Measurements from ENCODE around the gene DHRSX. TPM values are rescaled to one million over a fixed set of nuclear protein-coding genes. Genes with fewer than 3 reads are reported as not detected.

The DHRSX gene, protein sequence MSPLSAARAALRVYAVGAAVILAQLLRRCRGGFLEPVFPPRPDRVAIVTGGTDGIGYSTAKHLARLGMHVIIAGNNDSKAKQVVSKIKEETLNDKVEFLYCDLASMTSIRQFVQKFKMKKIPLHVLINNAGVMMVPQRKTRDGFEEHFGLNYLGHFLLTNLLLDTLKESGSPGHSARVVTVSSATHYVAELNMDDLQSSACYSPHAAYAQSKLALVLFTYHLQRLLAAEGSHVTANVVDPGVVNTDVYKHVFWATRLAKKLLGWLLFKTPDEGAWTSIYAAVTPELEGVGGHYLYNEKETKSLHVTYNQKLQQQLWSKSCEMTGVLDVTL
- total RNA-seq = 10 to 100 TPM; 12.1 to 17.5 TPM
- polyA plus RNA-seq = 10 to 100 TPM; 15.5 to 23.5 TPM

DNA sequence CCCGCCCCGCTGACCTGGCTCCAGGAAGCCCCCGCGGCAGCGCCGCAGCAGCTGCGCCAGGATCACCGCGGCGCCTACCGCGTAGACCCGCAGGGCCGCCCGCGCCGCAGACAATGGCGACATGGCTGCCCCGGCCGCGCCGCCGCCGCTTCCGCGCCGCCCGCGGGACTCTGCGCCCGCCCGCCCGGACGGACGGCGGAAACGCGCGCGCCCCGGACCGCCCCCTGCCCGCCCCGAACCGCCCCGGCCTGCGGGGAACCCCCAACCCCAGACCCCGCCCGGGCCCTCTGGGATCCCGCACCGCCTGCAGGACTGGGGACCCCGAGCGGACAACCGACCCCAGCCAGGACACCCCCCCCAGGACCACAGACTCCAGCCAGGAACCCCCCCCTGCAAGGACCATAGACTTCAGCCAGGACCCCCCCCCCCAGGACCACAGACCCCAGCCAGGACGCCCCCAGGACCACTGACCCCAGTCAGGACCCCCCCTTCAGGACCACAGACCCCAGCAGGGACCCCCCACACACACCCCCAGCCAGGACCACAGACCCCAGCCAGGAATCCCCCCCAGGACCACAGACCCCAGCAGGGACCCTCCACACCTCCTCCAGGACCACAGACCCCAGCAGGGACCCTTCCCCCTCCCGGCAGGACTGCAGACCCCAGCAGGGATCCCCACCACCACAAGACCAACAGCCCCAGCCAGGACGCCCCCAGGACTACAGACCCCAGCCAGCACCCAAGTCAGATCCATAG lies at the start of gene DHRSX, which contains the start of gene ZBED1:
TSS of gene DHRSX (minus strand) at position 174 of the 756 bp plus-strand sequence. CDS start at position 123, 51 bp downstream.
TSS of gene ZBED1 (minus strand) at position 174 of the 756 bp plus-strand sequence. CDS start 10,257 bp downstream, outside the sequence.
- Mint-ChIP-seq H3K9me3 (no peaks in the 10 kb centered on the region), H3K27me3 (no peaks in the 10 kb centered on the region), H3K36me3 (peaks cover 0 to 1% of the 10 kb centered on the region in 2 donors), H3K4me1 (peaks cover 16 to 35% (median 27%) of the 10 kb centered on the region in 4 donors), H3K4me3 (peak within 1 kb of the TSS; percentile 80 to 90 (median 88)), H3K27ac (peak within 1 kb of the TSS; percentile 78 to 94 (median 89))
- Histone ChIP-seq H3K36me3 (ENCODE audit: insufficient read depth, low read length) (no peaks in the 10 kb centered on the region), H3K4me3 (ENCODE audit: low read length in 2 of 2) (peak within 1 kb of the TSS; percentile 54 to 60), H3K27ac (ENCODE audit: low read depth, low read length) (peak within 1 kb of the TSS; percentile 58), H3K4me1 (ENCODE audit: insufficient read depth, low read length) (peaks cover 33% of the 10 kb centered on the region), H3K9me3 (ENCODE audit: control insufficient read depth in 1 of 2, low read length in 2 of 2) (no peaks in the 10 kb centered on the region), H3K27me3 (ENCODE audit: insufficient read depth, low read length) (no peaks in the 10 kb centered on the region)
- ChIA-PET CTCF (ENCODE audit: partially characterized antibody) (no interaction called here), POLR2A (ENCODE audit: partially characterized antibody) (no interaction called here)
- DNase-seq = peak in 4 of 5 donors; percentile 28 to 49 (median 48)
- intact Hi-C loops (cut with micrococcal nuclease) = no loop called here

- no peaks in the 10 kb centered on the region for H3K36me3 Mint-ChIP-seq
- no peak overlapping the region for H3K27ac ChIP-seq (ENCODE audit: low read depth, low read length)
- H3K4me1 ChIP-seq (ENCODE audit: insufficient read depth, low read length) = no peaks in the 10 kb centered on the region
- H3K9me3 ChIP-seq (ENCODE audit: control insufficient read depth in 1 of 2, low read length in 2 of 2) = no peaks in the 10 kb centered on the region
- no peak overlapping the region for H3K4me3 Mint-ChIP-seq
- intact Hi-C loops (cut with micrococcal nuclease) = no loop called here
- no peaks in the 10 kb centered on the region for H3K4me1 Mint-ChIP-seq
- peaks cover 0 to 14% of the 10 kb centered on the region in 2 donors for H3K27me3 Mint-ChIP-seq
- DNase-seq = no peak
- no peaks in the 10 kb centered on the region for H3K27me3 ChIP-seq (ENCODE audit: insufficient read depth, low read length)
- H3K9me3 Mint-ChIP-seq = peaks cover 0 to 18% (median 8%) of the 10 kb centered on the region in 8 donors
- POLR2A ChIA-PET (ENCODE audit: partially characterized antibody) = no interaction called here
- no peaks in the 10 kb centered on the region for H3K36me3 ChIP-seq (ENCODE audit: insufficient read depth, low read length)
- H3K27ac Mint-ChIP-seq = no peak overlapping the region
- no peak overlapping the region for H3K4me3 ChIP-seq (ENCODE audit: low read length in 2 of 2)
- CTCF ChIA-PET (ENCODE audit: partially characterized antibody) = no interaction called here
Measured at GRCh38 chrX:2549876-2550275, 49.1 kb upstream of the DHRSX start.

- intact Hi-C loops (cut with micrococcal nuclease) = no loop called here
- Histone ChIP-seq H3K27me3 (ENCODE audit: insufficient read depth, low read length) (no peaks in the 10 kb centered on the region), H3K4me3 (ENCODE audit: low read length in 2 of 2) (no peak overlapping the region), H3K27ac (ENCODE audit: low read depth, low read length) (no peak overlapping the region), H3K4me1 (ENCODE audit: insufficient read depth, low read length) (no peaks in the 10 kb centered on the region), H3K9me3 (ENCODE audit: control insufficient read depth in 1 of 2, low read length in 2 of 2) (no peaks in the 10 kb centered on the region), H3K36me3 (ENCODE audit: insufficient read depth, low read length) (no peaks in the 10 kb centered on the region)
- ChIA-PET POLR2A (ENCODE audit: partially characterized antibody) (no interaction called here), CTCF (ENCODE audit: partially characterized antibody) (no interaction called here)
- H3K36me3 Mint-ChIP-seq = no peaks in the 10 kb centered on the region
- H3K4me3 Mint-ChIP-seq = no peak overlapping the region
- peaks cover 0 to 11% of the 10 kb centered on the region in 2 donors for H3K27me3 Mint-ChIP-seq
- peaks cover 0 to 14% (median 5%) of the 10 kb centered on the region in 8 donors for H3K9me3 Mint-ChIP-seq
- no peak for DNase-seq
- no peak overlapping the region for H3K27ac Mint-ChIP-seq
- no peaks in the 10 kb centered on the region for H3K4me1 Mint-ChIP-seq
Measured at GRCh38 chrX:2548711-2549423, 48.1 kb upstream of the DHRSX start.

GRCh38 chrX:2547736-2548135 lies 47.0 kb upstream of the DHRSX start:
- no peaks in the 10 kb centered on the region for H3K4me1 ChIP-seq (ENCODE audit: insufficient read depth, low read length)
- ChIA-PET POLR2A (ENCODE audit: partially characterized antibody) (no interaction called here), CTCF (ENCODE audit: partially characterized antibody) (no interaction called here)
- Mint-ChIP-seq H3K9me3 (peaks cover 0 to 13% (median 5%) of the 10 kb centered on the region in 8 donors), H3K36me3 (no peaks in the 10 kb centered on the region), H3K27me3 (peaks cover 2 to 9% of the 10 kb centered on the region in 2 donors), H3K4me3 (no peak overlapping the region), H3K4me1 (no peaks in the 10 kb centered on the region), H3K27ac (no peak overlapping the region)
- H3K27me3 ChIP-seq (ENCODE audit: insufficient read depth, low read length) = no peaks in the 10 kb centered on the region
- no peaks in the 10 kb centered on the region for H3K36me3 ChIP-seq (ENCODE audit: insufficient read depth, low read length)
- H3K27ac ChIP-seq (ENCODE audit: low read depth, low read length) = no peak overlapping the region
- DNase-seq = no peak
- intact Hi-C loops (cut with micrococcal nuclease) = no loop called here
- H3K9me3 ChIP-seq (ENCODE audit: control insufficient read depth in 1 of 2, low read length in 2 of 2) = no peaks in the 10 kb centered on the region
- no peak overlapping the region for H3K4me3 ChIP-seq (ENCODE audit: low read length in 2 of 2)

- ChIA-PET POLR2A (ENCODE audit: partially characterized antibody) (no interaction called here), CTCF (ENCODE audit: partially characterized antibody) (no interaction called here)
- Mint-ChIP-seq H3K4me1 (no peaks in the 10 kb centered on the region), H3K36me3 (no peaks in the 10 kb centered on the region), H3K27ac (no peak overlapping the region), H3K9me3 (peaks cover 0 to 9% (median 5%) of the 10 kb centered on the region in 8 donors), H3K27me3 (peaks cover 2 to 6% of the 10 kb centered on the region in 2 donors), H3K4me3 (no peak overlapping the region)
- no peak for DNase-seq
- no peak overlapping the region for H3K4me3 ChIP-seq (ENCODE audit: low read length in 2 of 2)
- H3K27ac ChIP-seq (ENCODE audit: low read depth, low read length) = no peak overlapping the region
- no peaks in the 10 kb centered on the region for H3K4me1 ChIP-seq (ENCODE audit: insufficient read depth, low read length)
- H3K9me3 ChIP-seq (ENCODE audit: control insufficient read depth in 1 of 2, low read length in 2 of 2) = no peaks in the 10 kb centered on the region
- no peaks in the 10 kb centered on the region for H3K27me3 ChIP-seq (ENCODE audit: insufficient read depth, low read length)
- H3K36me3 ChIP-seq (ENCODE audit: insufficient read depth, low read length) = no peaks in the 10 kb centered on the region
- intact Hi-C loops (cut with micrococcal nuclease) = no loop called here
Measured at GRCh38 chrX:2546496-2546895, 45.7 kb upstream of the DHRSX start.

- Histone ChIP-seq H3K27me3 (ENCODE audit: insufficient read depth, low read length) (no peaks in the 10 kb centered on the region), H3K9me3 (ENCODE audit: control insufficient read depth in 1 of 2, low read length in 2 of 2) (no peaks in the 10 kb centered on the region), H3K27ac (ENCODE audit: low read depth, low read length) (no peak overlapping the region), H3K4me3 (ENCODE audit: low read length in 2 of 2) (no peak overlapping the region), H3K36me3 (ENCODE audit: insufficient read depth, low read length) (no peaks in the 10 kb centered on the region), H3K4me1 (ENCODE audit: insufficient read depth, low read length) (no peaks in the 10 kb centered on the region)
- no peaks in the 10 kb centered on the region for H3K4me1 Mint-ChIP-seq
- no peaks in the 10 kb centered on the region for H3K36me3 Mint-ChIP-seq
- peaks cover 2 to 4% of the 10 kb centered on the region in 2 donors for H3K27me3 Mint-ChIP-seq
- intact Hi-C loops (cut with micrococcal nuclease) = no loop called here
- no peak overlapping the region for H3K27ac Mint-ChIP-seq
- no peak for DNase-seq
- H3K9me3 Mint-ChIP-seq = peaks cover 0 to 9% (median 5%) of the 10 kb centered on the region in 8 donors
- CTCF ChIA-PET (ENCODE audit: partially characterized antibody) = no interaction called here
- H3K4me3 Mint-ChIP-seq = no peak overlapping the region
- POLR2A ChIA-PET (ENCODE audit: partially characterized antibody) = no interaction called here
Measured at GRCh38 chrX:2545144-2545543, 44.4 kb upstream of the DHRSX start.

Measured in CD4-positive, alpha-beta memory T cell (primary cell).